ENCODE results near the gene AQR.

DNA sequence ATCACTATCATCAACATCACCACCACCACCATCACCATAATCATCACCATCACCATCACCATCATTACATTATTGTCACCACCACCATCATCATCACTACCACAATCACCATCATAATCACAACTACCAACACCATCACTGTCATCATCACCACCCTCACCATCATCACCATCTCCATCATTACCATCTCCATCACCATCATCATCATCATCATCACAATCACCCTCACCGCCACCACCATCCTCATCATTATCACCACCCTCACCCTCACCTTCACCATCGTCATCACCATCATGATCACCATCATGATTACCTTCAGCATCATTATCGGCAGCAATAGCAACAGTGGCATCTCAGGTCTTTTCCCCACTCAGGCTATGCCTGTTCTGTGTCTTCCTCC, 131.3 kb downstream of the AQR start:
- TF ChIP-seq CREB5 (CRISPR knock-in tag; IDR thresholded peaks at IDR 0.05; ENCODE audit: low read depth) = no peak
- TF ChIP-seq PPARA (CRISPR knock-in tag; IDR thresholded peaks at IDR 0.05; ENCODE audit: borderline replicate concordance) = no peak
- TF ChIP-seq, protein P1, sequence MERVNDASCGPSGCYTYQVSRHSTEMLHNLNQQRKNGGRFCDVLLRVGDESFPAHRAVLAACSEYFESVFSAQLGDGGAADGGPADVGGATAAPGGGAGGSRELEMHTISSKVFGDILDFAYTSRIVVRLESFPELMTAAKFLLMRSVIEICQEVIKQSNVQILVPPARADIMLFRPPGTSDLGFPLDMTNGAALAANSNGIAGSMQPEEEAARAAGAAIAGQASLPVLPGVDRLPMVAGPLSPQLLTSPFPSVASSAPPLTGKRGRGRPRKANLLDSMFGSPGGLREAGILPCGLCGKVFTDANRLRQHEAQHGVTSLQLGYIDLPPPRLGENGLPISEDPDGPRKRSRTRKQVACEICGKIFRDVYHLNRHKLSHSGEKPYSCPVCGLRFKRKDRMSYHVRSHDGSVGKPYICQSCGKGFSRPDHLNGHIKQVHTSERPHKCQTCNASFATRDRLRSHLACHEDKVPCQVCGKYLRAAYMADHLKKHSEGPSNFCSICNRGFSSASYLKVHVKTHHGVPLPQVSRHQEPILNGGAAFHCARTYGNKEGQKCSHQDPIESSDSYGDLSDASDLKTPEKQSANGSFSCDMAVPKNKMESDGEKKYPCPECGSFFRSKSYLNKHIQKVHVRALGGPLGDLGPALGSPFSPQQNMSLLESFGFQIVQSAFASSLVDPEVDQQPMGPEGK (CRISPR knock-in tag; IDR thresholded peaks at IDR 0.05; ENCODE audit: borderline replicate concordance) = no peak
- TF ChIP-seq ZFP3 (CRISPR knock-in tag; IDR thresholded peaks at IDR 0.05) = no peak
- no peak for TF ChIP-seq ARNTL (CRISPR knock-in tag; IDR thresholded peaks at IDR 0.05; ENCODE audit: borderline replicate concordance, low read depth)
- no peak for TF ChIP-seq ZNF70 (CRISPR knock-in tag; IDR thresholded peaks at IDR 0.05)
- TF ChIP-seq SNAI2 (CRISPR knock-in tag; IDR thresholded peaks at IDR 0.05) = no peak
- TF ChIP-seq BACH2 (CRISPR knock-in tag; IDR thresholded peaks at IDR 0.05; ENCODE audit: borderline replicate concordance) = no peak
- TF ChIP-seq TCF4 (CRISPR knock-in tag; IDR thresholded peaks at IDR 0.05; ENCODE audit: borderline replicate concordance) = no peak
- TF ChIP-seq CSDC2 (CRISPR knock-in tag; IDR thresholded peaks at IDR 0.05) = no peak
- no peak for TF ChIP-seq GLIS3 (CRISPR knock-in tag; IDR thresholded peaks at IDR 0.05)
- TF ChIP-seq, protein P2, sequence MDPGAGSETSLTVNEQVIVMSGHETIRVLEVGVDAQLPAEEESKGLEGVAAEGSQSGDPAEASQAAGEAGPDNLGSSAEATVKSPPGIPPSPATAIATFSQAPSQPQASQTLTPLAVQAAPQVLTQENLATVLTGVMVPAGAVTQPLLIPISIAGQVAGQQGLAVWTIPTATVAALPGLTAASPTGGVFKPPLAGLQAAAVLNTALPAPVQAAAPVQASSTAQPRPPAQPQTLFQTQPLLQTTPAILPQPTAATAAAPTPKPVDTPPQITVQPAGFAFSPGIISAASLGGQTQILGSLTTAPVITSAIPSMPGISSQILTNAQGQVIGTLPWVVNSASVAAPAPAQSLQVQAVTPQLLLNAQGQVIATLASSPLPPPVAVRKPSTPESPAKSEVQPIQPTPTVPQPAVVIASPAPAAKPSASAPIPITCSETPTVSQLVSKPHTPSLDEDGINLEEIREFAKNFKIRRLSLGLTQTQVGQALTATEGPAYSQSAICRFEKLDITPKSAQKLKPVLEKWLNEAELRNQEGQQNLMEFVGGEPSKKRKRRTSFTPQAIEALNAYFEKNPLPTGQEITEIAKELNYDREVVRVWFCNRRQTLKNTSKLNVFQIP (CRISPR knock-in tag; IDR thresholded peaks at IDR 0.05; ENCODE audit: borderline replicate concordance, low read depth) = no peak
